COLO668 (cell line): ENCODE data around the gene ZSCAN25.
"Not testable (repeated sequence)": the region's sequence is repeated elsewhere in the genome, so short reads cannot be mapped to it uniquely, and the experiment has no call there.

ENCODE experiments used
- DNase-seq: peaks from one replicate; lab custom pipeline; 2025; ENCODE audit not compliant: unreplicated experiment; lab: John Stamatoyannopoulos, UW

The ZSCAN25 gene

DNA sequence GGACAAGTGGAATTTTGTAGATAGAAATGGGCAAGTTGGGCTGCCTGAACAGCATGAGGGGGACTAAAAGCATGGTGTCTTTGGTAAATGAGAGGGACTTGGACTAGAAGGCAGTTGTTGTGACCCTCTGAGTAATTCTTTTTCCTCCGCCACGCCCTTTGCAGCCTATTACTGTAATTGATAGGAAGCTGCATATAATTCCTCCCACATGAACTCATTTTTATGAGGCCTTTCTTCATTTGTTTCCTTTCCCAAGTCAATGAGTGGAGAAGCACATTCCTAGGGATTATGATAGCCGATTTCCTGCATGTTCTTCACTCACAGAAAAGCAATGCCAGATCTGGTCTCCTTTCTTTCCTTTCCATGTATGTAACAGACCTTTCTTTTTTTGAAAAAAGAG, 27.7 kb downstream of the ZSCAN25 start:
- DNase-seq = no peak

DNA sequence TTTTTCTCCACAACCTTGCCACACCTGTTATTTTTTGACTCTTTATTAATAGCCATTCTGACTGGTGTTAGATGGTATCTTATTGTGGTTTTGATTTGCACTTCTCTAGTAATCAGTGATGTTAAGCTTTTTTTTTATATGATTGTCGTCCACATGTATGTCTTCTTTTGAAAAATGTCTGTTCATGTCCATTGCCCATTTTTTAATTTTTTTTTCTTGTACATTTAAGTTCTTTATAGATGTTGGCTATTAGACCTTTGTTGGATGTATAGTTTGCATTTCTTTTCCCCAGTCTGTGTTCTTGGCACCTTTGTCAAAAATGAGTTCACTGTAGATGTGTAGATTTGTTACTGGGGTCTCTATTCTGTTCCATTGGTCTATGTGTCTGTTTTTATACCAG, 28.8 kb downstream of the ZSCAN25 start:
- no peak for DNase-seq

- no peak for DNase-seq
These were observed 32.1 kb downstream of the ZSCAN25 start for GRCh38 chr7:99648843-99649242.

GRCh38 chr7:99651290-99651689, 34.5 kb downstream of the ZSCAN25 start:
- DNase-seq = no peak

- DNase-seq = no peak
These were observed 35.9 kb downstream of the ZSCAN25 start for GRCh38 chr7:99652671-99653070.

- not testable (repeated sequence) for DNase-seq
These were observed 36.5 kb downstream of the ZSCAN25 start for GRCh38 chr7:99653269-99653668.

GRCh38 chr7:99653754-99654153, 37.0 kb downstream of the ZSCAN25 start:
- no peak for DNase-seq

GRCh38 chr7:99654626-99655025, 37.9 kb downstream of the ZSCAN25 start:
- not testable (repeated sequence) for DNase-seq

GRCh38 chr7:99657879-99658278, 41.1 kb downstream of the ZSCAN25 start:
- DNase-seq = not testable (repeated sequence)

DNA sequence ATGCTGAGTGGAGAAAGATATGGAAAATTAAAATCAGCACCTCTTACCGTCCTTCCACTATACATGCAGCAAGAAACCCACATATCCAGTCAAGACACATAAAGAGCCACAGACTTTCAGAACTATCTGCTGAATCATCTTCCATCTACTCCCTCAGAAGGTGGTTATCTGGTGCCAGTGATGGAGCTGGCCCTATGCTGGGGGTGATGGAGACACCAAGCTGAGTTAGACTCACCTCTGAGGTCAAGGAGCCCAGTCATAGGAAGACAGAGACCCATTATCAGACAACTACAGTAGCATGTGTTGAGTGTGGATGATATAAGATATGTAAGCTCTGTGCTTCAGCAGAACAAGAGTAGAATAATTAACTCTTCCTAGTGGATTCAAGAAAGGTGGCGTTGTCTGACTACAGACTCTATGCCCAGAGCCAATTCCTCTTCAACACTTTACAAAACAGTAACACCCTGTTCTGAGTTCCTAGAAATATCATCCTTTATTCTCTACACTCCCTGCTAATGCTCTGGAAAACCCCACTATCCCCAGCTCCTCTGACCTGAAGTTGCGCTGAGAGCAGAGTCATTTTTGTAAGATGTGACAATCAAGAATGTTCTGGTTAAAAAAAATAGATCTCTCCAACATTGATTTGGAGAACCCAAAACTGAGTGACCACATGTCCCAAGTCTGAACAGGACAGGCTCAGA, 48.7 kb downstream of the ZSCAN25 start:
- DNase-seq = no peak

DNA sequence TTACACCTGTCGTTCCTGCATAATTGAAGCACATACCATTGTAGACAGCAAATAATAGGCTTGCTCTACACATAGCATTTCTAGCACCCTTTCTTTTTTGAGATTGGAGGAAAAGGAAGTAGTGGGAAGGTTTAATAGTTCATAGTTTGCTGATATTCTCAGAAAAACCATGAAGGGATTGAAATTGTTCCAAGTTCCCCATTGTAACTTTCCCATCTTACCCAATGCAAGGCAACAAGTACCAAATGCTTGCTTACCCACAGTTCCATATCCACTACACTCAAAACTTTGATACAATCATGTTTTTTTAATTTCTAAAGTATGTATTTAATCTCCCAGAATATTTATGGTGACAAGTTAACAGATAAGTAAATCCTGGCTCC, 49.3 kb downstream of the ZSCAN25 start:
- DNase-seq = no peak

DNA sequence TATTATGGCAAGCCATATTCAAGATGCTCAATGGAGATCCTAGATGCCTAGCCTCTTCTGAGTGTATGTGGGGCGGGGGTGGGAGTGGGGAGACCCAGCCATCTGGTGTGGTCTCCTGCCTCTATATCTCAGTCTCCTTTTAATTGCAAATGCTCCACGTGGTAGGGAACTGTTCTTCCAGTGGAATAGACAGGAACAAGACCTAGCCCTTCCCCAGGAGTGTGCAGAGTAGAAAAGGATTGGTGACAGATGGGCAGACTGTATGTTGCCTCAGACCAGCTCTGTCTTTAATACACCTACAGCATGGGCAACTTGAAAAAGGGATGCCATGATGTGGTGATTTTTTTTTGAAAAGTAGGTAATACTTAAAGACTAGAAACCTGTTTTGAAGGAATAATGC, 50.4 kb downstream of the ZSCAN25 start:
- DNase-seq = no peak

GRCh38 chr7:99668541-99668940, 51.8 kb downstream of the ZSCAN25 start:
- no peak for DNase-seq

- DNase-seq = no peak
These were observed 53.0 kb downstream of the ZSCAN25 start for GRCh38 chr7:99669782-99670181.

DNA sequence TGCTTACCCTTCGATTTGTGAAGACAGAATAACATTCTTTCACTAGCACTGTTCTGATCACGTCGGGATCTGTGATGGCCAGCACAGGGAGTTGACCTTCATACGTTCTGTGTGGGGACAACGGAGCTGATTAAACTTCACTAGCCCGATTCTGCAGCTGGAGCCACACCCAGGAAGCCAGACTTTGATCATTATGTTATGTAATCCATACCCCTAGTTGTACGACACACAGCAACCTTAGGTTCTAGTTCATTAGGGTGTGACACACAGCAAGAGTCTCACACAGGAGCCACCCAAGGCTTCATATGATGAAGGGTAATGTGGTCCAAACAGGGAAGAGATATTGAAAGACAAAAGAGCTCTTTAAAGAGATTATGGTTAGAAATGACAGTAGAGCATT, 55.8 kb downstream of the ZSCAN25 start:
- DNase-seq = no peak

DNA sequence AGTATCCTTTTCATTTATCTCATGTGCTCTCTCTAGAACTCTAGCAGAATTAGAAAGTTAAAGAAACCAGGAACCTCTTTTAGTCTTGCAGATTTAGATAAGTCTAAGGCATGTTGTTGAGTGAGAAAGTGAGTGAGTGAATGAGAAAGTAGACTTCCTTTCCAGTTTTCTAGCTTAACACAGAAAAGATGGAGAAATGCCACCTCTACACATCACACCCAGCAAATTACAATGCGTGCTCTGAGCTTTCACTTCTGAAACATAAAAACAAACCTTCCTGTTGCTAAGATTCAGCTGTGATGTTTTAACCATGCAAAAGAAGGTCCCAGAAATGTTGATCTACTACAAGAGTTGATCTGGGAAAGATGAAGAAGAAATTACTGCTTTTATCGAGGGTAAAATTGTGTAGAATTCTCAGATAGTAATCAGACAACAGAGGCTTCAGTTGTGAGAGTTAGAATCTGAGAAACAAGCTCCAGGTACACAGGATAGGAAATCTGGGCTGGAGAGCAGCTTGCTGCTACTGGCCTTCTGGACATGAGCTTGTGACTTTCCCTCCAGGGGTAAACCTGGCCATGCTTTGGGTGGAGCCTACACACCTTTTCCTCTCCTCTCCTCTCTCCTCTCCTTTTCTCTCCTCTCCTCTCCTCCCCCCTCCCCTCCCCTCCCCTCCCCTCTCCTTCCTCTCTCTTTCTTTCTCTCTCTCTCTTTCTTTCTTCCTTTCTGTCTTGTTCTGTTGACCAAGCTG, 58.4 kb downstream of the ZSCAN25 start:
- no peak for DNase-seq

DNA sequence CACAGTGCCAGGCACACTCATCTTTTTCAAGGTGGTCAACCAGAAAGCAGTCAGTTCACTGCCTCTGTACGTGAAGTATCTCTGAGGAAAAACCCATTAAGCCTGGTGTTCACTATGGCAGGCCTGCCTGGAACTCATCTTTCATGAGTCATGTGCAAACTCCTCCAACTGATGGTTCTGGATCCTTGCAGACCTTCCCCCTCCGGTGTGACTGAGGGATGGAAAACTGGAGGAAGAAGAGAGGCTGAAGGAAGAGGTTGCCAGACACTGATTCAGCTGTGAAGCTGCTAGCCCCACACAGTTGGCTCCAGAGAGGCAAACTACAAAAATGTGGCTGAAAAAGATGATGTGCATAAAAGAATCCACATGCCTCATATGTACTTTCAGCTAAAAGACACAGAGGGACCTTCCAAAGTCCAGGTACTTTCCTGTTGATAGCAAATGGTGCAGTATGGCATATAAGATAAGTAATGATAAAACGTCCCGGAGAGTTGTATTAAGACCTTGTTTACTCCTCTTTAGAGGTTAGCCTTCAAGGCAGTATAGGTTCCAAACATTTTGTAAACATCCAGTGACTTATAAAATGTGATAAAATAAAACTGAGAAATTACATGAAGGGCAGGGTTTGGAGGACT, 60.4 kb downstream of the ZSCAN25 start:
- DNase-seq = no peak

DNA sequence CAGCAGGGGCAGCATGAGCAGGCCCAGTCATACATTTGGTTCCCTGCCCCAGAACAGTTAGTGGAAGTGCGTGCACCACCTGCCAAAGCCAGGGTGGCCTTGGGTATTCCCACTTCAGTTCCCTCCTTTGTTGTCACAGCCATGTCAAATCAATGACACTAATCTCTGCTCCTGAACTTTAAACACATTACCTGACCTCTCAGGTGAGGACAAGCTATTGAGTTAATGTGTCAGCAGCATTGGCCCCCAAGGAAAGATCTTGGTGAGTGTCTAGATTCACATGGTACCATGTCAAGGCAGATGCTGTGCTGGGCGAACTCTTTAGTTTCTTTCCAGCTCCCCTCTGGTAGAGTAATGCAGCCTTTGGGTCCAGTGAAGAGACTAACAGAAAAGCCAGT, 60.9 kb downstream of the ZSCAN25 start:
- DNase-seq = no peak

DNA sequence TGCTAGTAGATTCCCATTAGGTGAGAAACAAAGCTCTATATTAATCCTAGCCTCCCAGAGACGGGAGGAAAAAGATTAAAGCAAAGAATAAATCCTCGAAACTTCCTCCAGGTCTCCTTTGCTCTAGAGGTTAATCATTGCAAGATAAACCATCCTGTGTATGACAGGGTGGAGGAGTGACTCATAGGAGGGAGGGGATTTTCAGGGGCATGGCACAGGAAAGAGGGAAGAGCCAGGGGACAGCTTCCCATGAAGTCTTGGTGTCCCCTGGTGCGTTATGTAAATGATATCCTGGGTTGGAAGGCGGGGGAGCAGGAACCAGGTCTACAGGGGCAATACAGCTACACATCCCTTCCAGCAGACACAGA, 62.3 kb downstream of the ZSCAN25 start:
- DNase-seq = no peak

- DNase-seq = no peak
These were observed 62.9 kb downstream of the ZSCAN25 start, which contains the start of gene CYP3A5 for GRCh38 chr7:99679400-99680191. TSS of gene CYP3A5 (minus strand) at chr7:99679996. CDS start at chr7:99679896, 100 bp downstream.
